ENCODE results near the gene PEG3.
A peak's percentile ranks its signal among the peaks of the same experiment; 100 is the strongest.
"Not testable (repeated sequence)": the region's sequence is repeated elsewhere in the genome, so short reads cannot be mapped to it uniquely, and the experiment has no call there.

PEG3 gene

GRCh38 chr19:56864443-56865125 lies 24.1 kb upstream of the PEG3 start:
- Histone ChIP-seq H3K9me3 (ENCODE audit: low read length) (no peaks in the 10 kb centered on the region), H3K27ac (ENCODE audit: low read depth, low read length) (no peak overlapping the region), H3K36me3 (ENCODE audit: insufficient read depth, low read length) (no peaks in the 10 kb centered on the region), H3K4me1 (ENCODE audit: insufficient read depth, low read length) (peaks cover 11% of the 10 kb centered on the region), H3K27me3 (ENCODE audit: control insufficient read depth in 1 of 2, insufficient read depth in 2 of 2, low read length in 2 of 2) (no peaks in the 10 kb centered on the region), H3K4me3 (ENCODE audit: low read depth in 1 of 2, low read length in 2 of 2) (no peak overlapping the region), H3K9ac (ENCODE audit: low read length) (no peak overlapping the region)

- Histone ChIP-seq H3K9me3 (ENCODE audit: low read length) (no peaks in the 10 kb centered on the region), H3K36me3 (ENCODE audit: insufficient read depth, low read length) (no peaks in the 10 kb centered on the region), H3K27ac (ENCODE audit: low read depth, low read length) (no peak overlapping the region)
These were observed 22.2 kb upstream of the PEG3 start for GRCh38 chr19:56862741-56863140.

GRCh38 chr19:56860409-56860808 lies 19.9 kb upstream of the PEG3 start:
- not testable (repeated sequence) for H3K27me3 ChIP-seq (ENCODE audit: control insufficient read depth in 1 of 2, insufficient read depth in 2 of 2, low read length in 2 of 2); H3K9me3 ChIP-seq (ENCODE audit: low read length); H3K27ac ChIP-seq (ENCODE audit: low read depth, low read length); H3K4me3 ChIP-seq (ENCODE audit: low read depth in 1 of 2, low read length in 2 of 2); H3K36me3 ChIP-seq (ENCODE audit: insufficient read depth, low read length); H3K9ac ChIP-seq (ENCODE audit: low read length)
- peaks cover 35% of the 10 kb centered on the region for H3K4me1 ChIP-seq (ENCODE audit: insufficient read depth, low read length)

More at GRCh38 chr19:56862741-56863140, 22.2 kb upstream of the PEG3 start:
- Histone ChIP-seq H3K4me1 (ENCODE audit: insufficient read depth, low read length) (peaks cover 16% of the 10 kb centered on the region), H3K4me3 (ENCODE audit: low read depth in 1 of 2, low read length in 2 of 2) (no peak overlapping the region), H3K9ac (ENCODE audit: low read length) (no peak overlapping the region), H3K27me3 (ENCODE audit: control insufficient read depth in 1 of 2, insufficient read depth in 2 of 2, low read length in 2 of 2) (no peaks in the 10 kb centered on the region)

GRCh38 chr19:56858026-56858425 lies 17.5 kb upstream of the PEG3 start:
- Histone ChIP-seq H3K4me3 (ENCODE audit: low read depth in 1 of 2, low read length in 2 of 2) (no peak overlapping the region), H3K27ac (ENCODE audit: low read depth, low read length) (no peak overlapping the region), H3K27me3 (ENCODE audit: control insufficient read depth in 1 of 2, insufficient read depth in 2 of 2, low read length in 2 of 2) (no peaks in the 10 kb centered on the region), H3K9ac (ENCODE audit: low read length) (no peak overlapping the region), H3K9me3 (ENCODE audit: low read length) (no peaks in the 10 kb centered on the region), H3K4me1 (ENCODE audit: insufficient read depth, low read length) (peaks cover 35% of the 10 kb centered on the region), H3K36me3 (ENCODE audit: insufficient read depth, low read length) (no peaks in the 10 kb centered on the region)

- Histone ChIP-seq H3K4me3 (ENCODE audit: low read depth in 1 of 2, low read length in 2 of 2) (no peak overlapping the region), H3K36me3 (ENCODE audit: insufficient read depth, low read length) (no peaks in the 10 kb centered on the region), H3K4me1 (ENCODE audit: insufficient read depth, low read length) (peaks cover 35% of the 10 kb centered on the region), H3K27ac (ENCODE audit: low read depth, low read length) (no peak overlapping the region), H3K27me3 (ENCODE audit: control insufficient read depth in 1 of 2, insufficient read depth in 2 of 2, low read length in 2 of 2) (no peaks in the 10 kb centered on the region), H3K9ac (ENCODE audit: low read length) (no peak overlapping the region), H3K9me3 (ENCODE audit: low read length) (no peaks in the 10 kb centered on the region)
These were observed 16.3 kb upstream of the PEG3 start for GRCh38 chr19:56856822-56857221.

- H3K4me1 ChIP-seq (ENCODE audit: insufficient read depth, low read length), result peaks cover 15% of the 10 kb centered on the region
- not testable (repeated sequence) for H3K9me3 ChIP-seq (ENCODE audit: low read length); H3K36me3 ChIP-seq (ENCODE audit: insufficient read depth, low read length); H3K9ac ChIP-seq (ENCODE audit: low read length); H3K4me3 ChIP-seq (ENCODE audit: low read depth in 1 of 2, low read length in 2 of 2); H3K27me3 ChIP-seq (ENCODE audit: control insufficient read depth in 1 of 2, insufficient read depth in 2 of 2, low read length in 2 of 2); H3K27ac ChIP-seq (ENCODE audit: low read depth, low read length)
These were observed 11.8 kb upstream of the PEG3 start for GRCh38 chr19:56852361-56852760.

GRCh38 chr19:56848166-56848565 lies 7.6 kb upstream of the PEG3 start:
- Histone ChIP-seq H3K27ac (ENCODE audit: low read depth, low read length) (no peak overlapping the region), H3K4me3 (ENCODE audit: low read depth in 1 of 2, low read length in 2 of 2) (no peak overlapping the region), H3K9ac (ENCODE audit: low read length) (no peak overlapping the region), H3K36me3 (ENCODE audit: insufficient read depth, low read length) (no peaks in the 10 kb centered on the region), H3K27me3 (ENCODE audit: control insufficient read depth in 1 of 2, insufficient read depth in 2 of 2, low read length in 2 of 2) (no peaks in the 10 kb centered on the region), H3K4me1 (ENCODE audit: insufficient read depth, low read length) (no peaks in the 10 kb centered on the region), H3K9me3 (ENCODE audit: low read length) (no peaks in the 10 kb centered on the region)

GRCh38 chr19:56842412-56842811 lies 1.9 kb upstream of the PEG3 start:
- no peak overlapping the region for H3K9ac ChIP-seq (ENCODE audit: low read length)
- no peak overlapping the region for H3K4me3 ChIP-seq (ENCODE audit: low read depth in 1 of 2, low read length in 2 of 2)
- no peaks in the 10 kb centered on the region for H3K4me1 ChIP-seq (ENCODE audit: insufficient read depth, low read length)
- no peaks in the 10 kb centered on the region for H3K36me3 ChIP-seq (ENCODE audit: insufficient read depth, low read length)
- H3K27ac ChIP-seq (ENCODE audit: low read depth, low read length), result no peak overlapping the region
- H3K9me3 ChIP-seq (ENCODE audit: low read length), result no peaks in the 10 kb centered on the region
- H3K27me3 ChIP-seq (ENCODE audit: control insufficient read depth in 1 of 2, insufficient read depth in 2 of 2, low read length in 2 of 2), result no peaks in the 10 kb centered on the region

- no peak overlapping the region for H3K4me3 ChIP-seq (ENCODE audit: low read depth in 1 of 2, low read length in 2 of 2)
- H3K9me3 ChIP-seq (ENCODE audit: low read length), result no peaks in the 10 kb centered on the region
- H3K27me3 ChIP-seq (ENCODE audit: control insufficient read depth in 1 of 2, insufficient read depth in 2 of 2, low read length in 2 of 2), result no peaks in the 10 kb centered on the region
- no peak overlapping the region for H3K27ac ChIP-seq (ENCODE audit: low read depth, low read length)
- no peaks in the 10 kb centered on the region for H3K4me1 ChIP-seq (ENCODE audit: insufficient read depth, low read length)
- H3K9ac ChIP-seq (ENCODE audit: low read length), result no peak overlapping the region
- no peaks in the 10 kb centered on the region for H3K36me3 ChIP-seq (ENCODE audit: insufficient read depth, low read length)
These were observed 642 bp upstream of the PEG3 start for GRCh38 chr19:56841193-56841543.

GRCh38 chr19:56839652-56840450 lies 675 bp downstream of the PEG3 start:
- Histone ChIP-seq H3K4me3 (ENCODE audit: low read depth in 1 of 2, low read length in 2 of 2) (peak overlapping the region; percentile 58 to 67), H3K9ac (ENCODE audit: low read length) (no peak overlapping the region), H3K4me1 (ENCODE audit: insufficient read depth, low read length) (no peaks in the 10 kb centered on the region), H3K27me3 (ENCODE audit: control insufficient read depth in 1 of 2, insufficient read depth in 2 of 2, low read length in 2 of 2) (no peaks in the 10 kb centered on the region), H3K9me3 (ENCODE audit: low read length) (no peaks in the 10 kb centered on the region), H3K27ac (ENCODE audit: low read depth, low read length) (peak overlapping the region; percentile 59), H3K36me3 (ENCODE audit: insufficient read depth, low read length) (no peaks in the 10 kb centered on the region)

- no peaks in the 10 kb centered on the region for H3K36me3 ChIP-seq (ENCODE audit: insufficient read depth, low read length)
- no peaks in the 10 kb centered on the region for H3K27me3 ChIP-seq (ENCODE audit: control insufficient read depth in 1 of 2, insufficient read depth in 2 of 2, low read length in 2 of 2)
- H3K9ac ChIP-seq (ENCODE audit: low read length), result no peak overlapping the region
- H3K27ac ChIP-seq (ENCODE audit: low read depth, low read length), result peak overlapping the region; percentile 65
- H3K4me3 ChIP-seq (ENCODE audit: low read depth in 1 of 2, low read length in 2 of 2), result peak overlapping the region; percentile 33 to 58
- no peaks in the 10 kb centered on the region for H3K9me3 ChIP-seq (ENCODE audit: low read length)
- H3K4me1 ChIP-seq (ENCODE audit: insufficient read depth, low read length), result no peaks in the 10 kb centered on the region
These were observed 1.4 kb downstream of the PEG3 start for GRCh38 chr19:56838909-56839651.

All from muscle layer of colon (tissue), 2 donors.